Measurements from ENCODE around the gene CPEB4.

CPEB4 gene

DNA sequence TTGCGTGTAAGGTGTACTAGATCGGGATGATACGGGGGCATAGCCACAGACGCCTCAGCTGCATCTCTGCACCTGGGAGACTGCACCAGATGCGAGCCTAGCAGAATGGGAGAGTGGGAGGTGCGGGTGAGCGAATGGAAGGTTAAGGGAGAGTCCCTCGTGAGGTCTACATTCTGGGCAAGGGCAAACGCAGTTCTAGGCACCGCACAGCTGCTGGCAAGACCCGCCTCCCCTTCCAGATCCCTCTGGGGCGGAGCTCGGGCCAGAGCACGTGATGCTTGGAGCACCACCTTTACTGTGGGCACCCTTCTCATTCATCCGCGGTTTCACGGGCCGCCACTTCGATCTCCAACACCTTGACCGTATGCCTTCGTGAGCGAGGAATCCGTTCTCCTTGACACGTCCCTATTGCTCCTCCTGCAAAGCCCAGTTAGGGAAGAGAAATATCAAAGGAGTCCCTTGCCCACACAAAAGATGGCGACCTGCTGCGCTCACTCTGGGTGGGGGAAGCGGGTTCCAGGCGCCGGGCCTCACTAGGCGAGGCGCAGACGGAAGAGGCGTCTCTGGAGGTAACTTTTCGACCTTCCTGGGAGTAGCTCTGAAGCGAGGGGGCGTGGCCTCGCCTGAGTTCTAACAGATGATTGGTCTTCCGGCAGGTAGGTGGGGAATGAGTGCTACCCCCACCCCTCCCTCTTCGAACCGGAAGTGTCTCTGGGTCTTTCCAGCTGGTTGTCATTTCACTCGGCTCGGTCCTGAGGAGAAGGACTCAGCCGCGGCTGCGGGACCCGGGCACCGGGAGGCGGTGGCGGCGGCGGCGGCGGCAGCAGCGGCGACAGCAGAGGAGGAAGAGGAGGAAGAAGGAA is at the start of gene CPEB4:
CPEB4 (plus strand) TSS at position 740 of the 863 bp plus-strand sequence. CDS start 1,385 bp downstream, outside the sequence.
- peak; percentile 92 to 95 for DNase-seq (ENCODE audit: low read depth in 2 of 2)

- no peak for DNase-seq (ENCODE audit: low read depth in 2 of 2)
These were observed 48.9 kb upstream of the CPEB4 start for GRCh38 chr5:173839117-173839713.

- DNase-seq (ENCODE audit: low read depth in 2 of 2): no peak
These were observed 47.8 kb upstream of the CPEB4 start for GRCh38 chr5:173840111-173840983.

GRCh38 chr5:173841710-173842109 is 46.4 kb upstream of the CPEB4 start:
- DNase-seq (ENCODE audit: low read depth in 2 of 2): no peak

GRCh38 chr5:173843794-173844193 is 44.4 kb upstream of the CPEB4 start:
- no peak for DNase-seq (ENCODE audit: low read depth in 2 of 2)

DNA sequence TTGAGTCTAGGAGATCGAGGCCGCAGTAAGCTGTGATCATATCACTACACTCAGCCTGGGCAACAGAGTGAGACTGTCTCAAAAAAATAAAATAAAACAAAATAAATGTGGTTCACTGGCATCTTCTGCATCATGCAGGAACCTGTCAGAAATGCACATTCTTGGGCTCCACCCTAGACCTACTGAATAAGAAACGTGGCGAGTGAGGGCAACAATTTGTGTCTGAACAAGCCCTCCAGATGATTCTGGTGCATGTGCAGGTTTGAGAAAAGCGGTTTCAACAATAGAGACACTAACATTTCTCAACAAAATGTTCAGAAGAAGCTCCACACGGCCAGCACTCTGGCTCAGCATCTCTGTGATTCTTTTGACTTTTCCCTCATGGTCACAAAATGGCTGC is 42.8 kb upstream of the CPEB4 start:
- DNase-seq (ENCODE audit: low read depth in 2 of 2): no peak

DNA sequence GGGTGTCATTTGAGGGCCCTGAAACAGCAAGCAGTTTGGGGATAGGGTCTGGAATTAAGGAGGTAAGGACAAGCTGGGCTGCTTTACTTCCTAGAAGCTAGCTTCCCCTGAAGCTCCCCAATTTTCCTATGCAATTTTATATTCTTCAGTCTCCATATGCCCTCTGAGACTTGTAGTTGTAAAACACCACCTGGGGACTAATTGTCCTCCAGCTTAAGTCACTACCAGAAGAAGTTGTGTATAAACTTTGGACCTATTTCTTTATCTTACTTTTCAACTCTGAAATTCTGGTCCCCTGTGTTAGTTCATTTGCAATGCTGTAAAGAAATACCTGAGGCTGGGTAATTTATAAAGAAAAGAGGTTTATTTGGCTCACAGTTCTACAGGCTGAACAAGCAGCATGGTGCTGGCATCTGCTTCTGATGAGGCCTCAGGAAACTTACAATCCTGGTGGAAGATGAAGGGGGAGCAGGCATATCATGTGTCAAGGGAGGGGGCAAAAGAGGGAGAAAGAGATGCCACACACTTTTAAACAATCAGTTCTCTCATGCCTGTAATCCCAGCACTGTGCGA is 41.1 kb upstream of the CPEB4 start:
- DNase-seq (ENCODE audit: low read depth in 2 of 2): no peak

GRCh38 chr5:173848986-173849596 is 39.1 kb upstream of the CPEB4 start:
- DNase-seq (ENCODE audit: low read depth in 2 of 2): no peak

GRCh38 chr5:173849908-173850307 is 38.2 kb upstream of the CPEB4 start:
- DNase-seq (ENCODE audit: low read depth in 2 of 2): no peak

DNA sequence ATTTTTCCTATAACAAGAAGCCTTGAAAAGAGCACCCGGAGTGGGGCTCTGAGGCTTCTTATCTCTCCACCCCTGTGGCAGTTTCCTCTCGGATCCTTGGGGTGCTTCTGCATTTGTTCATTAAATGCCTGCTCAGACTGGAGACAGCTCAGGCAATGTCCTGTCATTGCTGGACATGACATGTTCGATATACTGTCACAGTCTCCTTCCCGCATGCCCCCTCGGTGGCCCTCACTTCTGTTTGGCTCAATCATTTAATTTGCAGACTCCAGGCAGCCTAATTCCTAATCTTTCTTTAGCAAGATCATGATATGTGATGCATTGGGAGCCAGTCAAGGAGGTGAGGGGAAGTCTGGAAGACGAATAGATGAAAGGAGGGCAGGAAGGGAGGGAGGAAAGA is 37.5 kb upstream of the CPEB4 start:
- DNase-seq (ENCODE audit: low read depth in 2 of 2): no peak

DNA sequence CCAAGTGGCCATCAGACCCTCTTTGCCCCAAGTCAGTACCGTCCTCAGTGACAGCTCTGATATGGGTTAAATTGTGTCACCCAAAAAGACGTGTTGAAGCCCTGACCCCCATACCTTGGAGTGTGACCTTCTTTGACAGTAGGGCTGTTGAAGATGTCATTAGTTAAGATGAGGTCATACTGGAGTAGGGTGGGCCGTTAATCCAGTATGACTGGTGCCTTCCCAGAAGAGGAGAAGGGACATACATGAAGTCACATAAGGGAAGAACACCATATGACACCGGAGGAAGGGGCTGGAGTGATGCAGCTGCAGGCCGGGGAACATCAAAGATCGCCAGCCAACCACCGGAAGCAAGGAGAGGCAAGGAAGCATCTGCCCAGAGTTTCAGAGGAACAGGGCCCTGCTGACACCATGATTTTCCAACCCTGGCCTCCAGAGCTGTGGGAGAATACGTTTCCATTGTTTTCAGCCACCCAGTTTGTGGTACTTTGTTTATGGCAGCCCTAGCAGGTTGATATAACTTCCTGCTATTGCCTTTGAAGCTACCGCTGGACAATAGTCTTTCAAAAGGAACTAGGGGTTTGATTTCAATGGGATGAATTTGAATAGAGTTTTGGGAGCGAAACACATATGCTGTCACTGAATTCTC is 36.4 kb upstream of the CPEB4 start:
- no peak for DNase-seq (ENCODE audit: low read depth in 2 of 2)

DNA sequence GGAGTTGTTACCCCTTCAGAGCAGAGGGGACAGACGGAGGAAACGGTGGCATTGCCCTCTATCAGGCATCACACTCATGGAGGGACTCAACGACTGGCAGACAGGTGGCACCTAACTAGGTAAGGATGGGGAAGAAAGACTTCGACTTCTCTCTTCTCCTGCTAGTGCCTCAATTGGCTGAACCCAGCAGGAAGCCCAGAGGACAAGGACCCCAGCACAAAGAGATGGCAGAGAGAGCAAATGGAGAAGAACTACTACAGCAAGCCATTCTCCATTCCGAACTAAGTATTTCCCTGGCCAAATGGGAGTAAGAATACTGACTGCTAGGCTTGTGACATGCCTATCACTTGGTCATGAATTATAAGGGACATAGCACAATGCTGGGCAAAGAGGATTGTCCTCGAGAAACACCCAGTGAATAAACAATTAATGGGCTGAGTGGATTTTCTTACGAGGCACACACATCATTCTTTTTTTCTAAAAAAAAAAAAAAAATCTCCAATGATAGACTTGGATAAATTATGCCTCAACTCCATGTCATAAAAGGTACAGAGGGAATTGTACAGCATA is 35.3 kb upstream of the CPEB4 start:
- DNase-seq (ENCODE audit: low read depth in 2 of 2): no peak

GRCh38 chr5:173853370-173854131 is 34.6 kb upstream of the CPEB4 start:
- no peak for DNase-seq (ENCODE audit: low read depth in 2 of 2)

DNA sequence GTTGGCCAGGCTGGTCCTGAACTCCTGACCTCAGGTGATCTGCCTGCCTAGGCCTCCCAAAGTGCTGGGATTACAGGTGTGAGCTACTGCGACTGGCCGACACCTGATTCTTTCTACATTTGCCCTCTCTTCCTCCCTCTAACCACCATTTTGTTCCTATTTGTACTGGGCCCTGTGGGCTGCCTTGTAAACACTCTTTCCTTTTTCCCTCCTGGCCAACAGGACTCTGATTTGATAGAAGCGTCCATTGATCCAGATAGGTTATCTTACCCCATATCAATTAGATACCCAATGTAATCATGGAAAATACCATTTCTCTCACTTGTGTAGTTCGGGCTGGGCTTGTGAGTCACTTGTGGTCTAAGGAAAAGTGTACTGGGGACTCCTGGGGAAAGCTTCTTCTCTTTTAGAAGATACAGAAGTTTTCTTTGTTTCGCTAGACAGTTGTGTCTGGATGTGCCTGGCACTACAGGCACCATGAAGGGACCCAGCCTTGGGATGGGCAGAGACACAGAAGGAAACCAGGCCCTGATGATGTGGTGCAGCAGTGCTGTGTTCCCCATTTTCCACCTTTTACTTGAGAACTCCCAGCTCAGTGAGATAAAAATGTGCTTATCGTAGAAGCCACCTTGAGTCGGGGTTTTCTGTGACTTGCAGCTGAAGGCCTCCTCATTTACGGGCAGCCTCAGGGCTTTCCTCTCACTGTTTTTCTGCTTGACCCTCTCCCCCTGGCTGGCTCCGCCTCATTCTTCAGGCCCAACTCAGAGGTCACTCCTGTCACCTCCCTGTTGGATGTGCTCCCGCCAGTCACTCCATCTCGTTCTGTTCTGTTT is 32.8 kb upstream of the CPEB4 start:
- no peak for DNase-seq (ENCODE audit: low read depth in 2 of 2)

GRCh38 chr5:173855995-173856656 is 32.0 kb upstream of the CPEB4 start:
- DNase-seq (ENCODE audit: low read depth in 2 of 2): no peak

- no peak for DNase-seq (ENCODE audit: low read depth in 2 of 2)
These were observed 30.9 kb upstream of the CPEB4 start for GRCh38 chr5:173857234-173857633.

GRCh38 chr5:173858021-173858669 is 30.0 kb upstream of the CPEB4 start:
- DNase-seq (ENCODE audit: low read depth in 2 of 2): no peak

Data from stimulated activated CD4-positive, alpha-beta T cell treated with anti-CD3 and anti-CD28 coated beads, Interleukin-4, amount 100 ng/mL, for 48 hours (primary cell).